Ishikawa (cell line): ENCODE results near the gene RALGPS1.

Source experiments
- CEBPB ChIP-seq: IDR thresholded peaks from 2 replicates; pipeline ENCODE4 v1.6.1; 2012
- CREB1 ChIP-seq: IDR thresholded peaks from 2 replicates; pipeline ENCODE4 v1.6.1; 2012; ENCODE audit warnings: low read depth
- EP300 ChIP-seq: IDR thresholded peaks from 2 replicates; pipeline ENCODE4 v1.6.1; 2012; ENCODE audit warnings: borderline replicate concordance
- FOXM1 ChIP-seq: IDR thresholded peaks from 2 replicates; pipeline ENCODE4 v1.6.1; 2012; ENCODE audit warnings: low read depth, borderline replicate concordance
- YY1 ChIP-seq: IDR thresholded peaks from 2 replicates; pipeline ENCODE4 v1.6.1; 2012; ENCODE audit warnings: low read depth
- TF ChIP-seq, protein P1 (sequence below): IDR thresholded peaks from 2 replicates; pipeline ENCODE4 v1.6.1; 2012
- TF ChIP-seq, protein P2 (sequence below): IDR thresholded peaks from 2 replicates; pipeline ENCODE4 v1.6.1; 2012; ENCODE audit warnings: low read depth, mild to moderate bottlenecking

DNA sequence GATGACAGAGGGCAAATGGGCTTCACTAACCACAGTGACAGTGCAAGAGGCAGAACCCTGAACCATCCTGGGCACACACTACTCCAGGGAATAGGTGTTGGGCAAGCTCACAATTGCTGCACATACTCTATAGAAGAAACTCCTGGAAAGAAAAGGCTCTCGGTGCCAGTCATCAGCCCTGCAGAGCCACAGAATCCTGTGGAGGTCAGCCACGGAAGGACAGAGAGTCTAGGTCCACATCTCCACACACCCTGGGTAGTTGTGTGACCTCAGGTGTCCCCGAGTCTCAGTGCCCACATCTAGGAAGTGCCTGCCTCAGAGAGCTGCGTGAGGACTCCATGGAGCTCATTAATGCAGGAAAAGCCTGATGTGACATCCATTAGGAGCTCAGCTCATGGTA lies 223.9 kb downstream of the RALGPS1 start:
- TF ChIP-seq CREB1: no peak
- no peak for TF ChIP-seq FOXM1
- no peak for TF ChIP-seq EP300
- no peak for TF ChIP-seq YY1
- TF ChIP-seq, protein P1, sequence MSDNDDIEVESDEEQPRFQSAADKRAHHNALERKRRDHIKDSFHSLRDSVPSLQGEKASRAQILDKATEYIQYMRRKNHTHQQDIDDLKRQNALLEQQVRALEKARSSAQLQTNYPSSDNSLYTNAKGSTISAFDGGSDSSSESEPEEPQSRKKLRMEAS: no peak
- no peak for TF ChIP-seq CEBPB
- TF ChIP-seq, protein P2, sequence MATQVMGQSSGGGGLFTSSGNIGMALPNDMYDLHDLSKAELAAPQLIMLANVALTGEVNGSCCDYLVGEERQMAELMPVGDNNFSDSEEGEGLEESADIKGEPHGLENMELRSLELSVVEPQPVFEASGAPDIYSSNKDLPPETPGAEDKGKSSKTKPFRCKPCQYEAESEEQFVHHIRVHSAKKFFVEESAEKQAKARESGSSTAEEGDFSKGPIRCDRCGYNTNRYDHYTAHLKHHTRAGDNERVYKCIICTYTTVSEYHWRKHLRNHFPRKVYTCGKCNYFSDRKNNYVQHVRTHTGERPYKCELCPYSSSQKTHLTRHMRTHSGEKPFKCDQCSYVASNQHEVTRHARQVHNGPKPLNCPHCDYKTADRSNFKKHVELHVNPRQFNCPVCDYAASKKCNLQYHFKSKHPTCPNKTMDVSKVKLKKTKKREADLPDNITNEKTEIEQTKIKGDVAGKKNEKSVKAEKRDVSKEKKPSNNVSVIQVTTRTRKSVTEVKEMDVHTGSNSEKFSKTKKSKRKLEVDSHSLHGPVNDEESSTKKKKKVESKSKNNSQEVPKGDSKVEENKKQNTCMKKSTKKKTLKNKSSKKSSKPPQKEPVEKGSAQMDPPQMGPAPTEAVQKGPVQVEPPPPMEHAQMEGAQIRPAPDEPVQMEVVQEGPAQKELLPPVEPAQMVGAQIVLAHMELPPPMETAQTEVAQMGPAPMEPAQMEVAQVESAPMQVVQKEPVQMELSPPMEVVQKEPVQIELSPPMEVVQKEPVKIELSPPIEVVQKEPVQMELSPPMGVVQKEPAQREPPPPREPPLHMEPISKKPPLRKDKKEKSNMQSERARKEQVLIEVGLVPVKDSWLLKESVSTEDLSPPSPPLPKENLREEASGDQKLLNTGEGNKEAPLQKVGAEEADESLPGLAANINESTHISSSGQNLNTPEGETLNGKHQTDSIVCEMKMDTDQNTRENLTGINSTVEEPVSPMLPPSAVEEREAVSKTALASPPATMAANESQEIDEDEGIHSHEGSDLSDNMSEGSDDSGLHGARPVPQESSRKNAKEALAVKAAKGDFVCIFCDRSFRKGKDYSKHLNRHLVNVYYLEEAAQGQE: no peak
